HG03064 (cell line): ENCODE results near the gene GRIN2A.

Experiments used
- ATAC-seq: cut with Tn5 transposase; IDR thresholded peaks from one replicate; pipeline ENCODE4 v1.9.1; 2021; ENCODE audit warnings: low read depth; ENCODE audit not compliant: unreplicated experiment

Gene GRIN2A

GRCh38 chr16:9837481-9837880 lies 344.7 kb downstream of the GRIN2A start:
- no peak for ATAC-seq

GRCh38 chr16:9836118-9836736 lies 346.0 kb downstream of the GRIN2A start:
- no peak for ATAC-seq

- ATAC-seq = no peak
Observed at GRCh38 chr16:9827062-9827752, 355.0 kb downstream of the GRIN2A start.

DNA sequence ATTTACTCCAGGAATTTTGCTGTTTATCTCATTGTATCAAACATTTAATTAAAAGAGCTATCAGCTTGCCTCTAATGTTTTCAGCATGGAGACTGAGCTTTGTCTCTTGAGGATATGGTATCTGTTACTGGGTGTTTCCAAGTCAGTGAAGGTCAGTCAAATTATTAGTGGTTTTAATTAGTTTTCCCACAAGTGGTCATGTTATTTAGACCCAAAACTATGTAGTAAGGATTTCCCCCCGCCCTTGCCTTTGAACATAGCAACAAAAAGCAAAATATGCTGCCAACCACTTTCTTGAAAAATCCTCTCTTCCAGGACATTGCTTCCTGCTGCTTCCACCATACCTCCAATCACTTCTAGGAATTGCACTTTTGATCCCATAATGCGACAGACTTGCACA lies 355.6 kb downstream of the GRIN2A start:
- ATAC-seq = no peak

DNA sequence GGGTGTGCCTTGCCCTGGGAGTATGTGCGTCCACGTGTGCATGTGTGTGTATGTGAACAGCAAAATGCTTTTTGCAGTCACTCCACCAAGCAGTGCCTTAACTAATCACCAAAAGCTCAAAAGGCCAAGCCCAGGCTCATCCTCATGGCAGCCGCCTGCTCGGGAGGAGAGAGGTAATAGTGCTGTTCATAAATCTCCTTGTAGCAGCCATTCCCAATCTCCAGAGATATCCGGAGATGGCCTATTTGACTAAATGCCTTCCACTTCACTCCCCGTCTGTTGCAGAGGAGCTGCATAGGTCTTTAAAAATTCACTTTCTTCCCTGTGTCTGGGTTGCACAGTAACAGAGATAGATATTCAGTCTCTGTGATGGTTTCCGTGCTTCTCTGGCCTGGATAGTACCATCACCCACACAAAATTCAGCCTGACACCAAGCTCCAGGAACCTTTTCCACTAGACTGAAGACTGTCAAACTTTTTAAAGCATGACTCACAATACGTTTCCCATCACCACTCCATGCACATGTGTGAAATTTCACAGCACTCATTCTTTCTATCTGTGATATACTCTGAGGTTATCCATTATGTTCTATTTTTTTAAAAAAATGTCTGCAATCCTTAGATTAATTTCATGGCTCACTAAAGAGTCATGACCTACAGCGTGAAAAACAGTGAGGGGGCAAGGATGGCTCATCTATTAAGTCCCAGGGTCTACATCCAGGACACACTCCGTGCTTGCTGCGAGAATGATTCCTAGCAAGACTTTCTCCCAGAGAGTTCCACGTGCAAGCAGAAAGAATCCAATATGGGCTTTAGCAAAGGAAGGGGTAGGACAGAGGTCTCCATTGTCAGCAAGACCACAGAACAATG lies 357.8 kb downstream of the GRIN2A start:
- ATAC-seq = no peak

DNA sequence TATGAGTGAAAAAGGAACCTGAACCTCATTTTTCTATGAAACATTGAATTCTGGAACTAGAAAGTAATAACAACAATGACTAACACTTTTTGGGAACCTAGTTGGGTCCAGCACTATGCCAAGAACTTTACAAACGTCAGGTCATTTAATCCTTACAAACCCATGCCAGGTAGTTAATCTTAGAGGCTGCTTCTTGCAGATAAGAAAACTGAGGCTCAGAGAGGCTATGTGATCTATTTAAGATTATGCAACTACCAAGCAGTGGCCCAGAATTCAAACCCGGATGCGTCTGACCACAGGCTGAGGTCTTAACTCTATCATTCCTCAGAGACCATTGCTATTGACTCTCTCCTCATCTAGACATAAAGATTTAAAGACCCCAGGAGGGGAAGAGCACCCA lies 358.7 kb downstream of the GRIN2A start:
- ATAC-seq = no peak

- ATAC-seq = no peak
Observed at GRCh38 chr16:9821970-9822369, 360.3 kb downstream of the GRIN2A start.

DNA sequence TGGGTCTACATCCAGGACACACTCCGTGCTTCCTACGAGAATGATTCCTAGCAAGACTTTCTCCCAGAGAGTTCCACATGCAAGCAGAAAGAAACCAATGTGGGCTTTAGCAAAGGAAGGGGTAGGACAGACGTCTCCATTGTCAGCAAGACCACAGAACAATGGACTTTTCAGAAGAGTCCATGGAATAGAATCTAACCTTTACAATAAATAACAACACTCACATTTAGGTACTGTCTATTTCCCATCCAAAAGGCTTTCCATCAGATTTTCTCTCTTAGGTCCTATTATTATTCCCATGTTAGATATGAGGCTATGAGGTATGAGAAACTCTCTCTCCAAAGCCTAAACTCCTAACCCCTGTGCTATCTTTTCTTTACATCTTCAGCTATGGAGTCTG lies 360.9 kb downstream of the GRIN2A start:
- no peak for ATAC-seq

DNA sequence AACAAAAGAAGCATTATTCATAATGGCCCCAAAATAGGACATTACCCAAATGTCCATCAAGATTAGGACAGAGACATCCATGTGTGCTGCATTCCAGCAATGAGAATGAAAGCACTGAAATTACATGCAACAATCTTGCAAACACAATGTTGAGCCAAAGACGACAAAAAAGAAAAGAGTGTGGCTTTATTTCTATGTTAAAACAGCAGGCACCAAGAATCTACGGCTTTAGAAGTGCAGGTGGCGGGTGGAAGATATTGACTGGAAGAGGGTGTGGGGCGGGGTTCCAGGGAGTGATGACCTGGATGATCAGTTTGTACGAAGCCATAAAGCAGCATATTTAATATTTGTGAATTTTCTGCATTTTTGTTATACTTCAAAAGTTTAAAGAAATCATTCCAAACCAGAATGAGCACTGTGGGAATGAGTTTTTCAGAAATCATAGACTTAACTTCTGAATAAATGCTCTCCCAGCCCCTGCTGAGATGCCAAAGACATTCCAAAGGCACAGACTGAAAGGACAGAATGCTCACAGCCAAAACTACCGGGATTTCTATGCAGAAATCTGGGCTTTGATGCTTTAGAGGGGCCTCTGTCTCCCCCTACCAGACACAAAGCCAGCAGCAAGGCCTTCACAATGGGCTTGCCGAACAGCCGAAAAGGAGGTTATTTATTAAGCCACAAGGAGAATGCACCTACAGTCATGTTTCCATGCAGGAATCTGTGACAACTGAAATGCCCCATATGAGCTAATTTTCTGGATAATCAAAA lies 361.6 kb downstream of the GRIN2A start:
- ATAC-seq = no peak

GRCh38 chr16:9818702-9819101 lies 363.5 kb downstream of the GRIN2A start:
- no peak for ATAC-seq

DNA sequence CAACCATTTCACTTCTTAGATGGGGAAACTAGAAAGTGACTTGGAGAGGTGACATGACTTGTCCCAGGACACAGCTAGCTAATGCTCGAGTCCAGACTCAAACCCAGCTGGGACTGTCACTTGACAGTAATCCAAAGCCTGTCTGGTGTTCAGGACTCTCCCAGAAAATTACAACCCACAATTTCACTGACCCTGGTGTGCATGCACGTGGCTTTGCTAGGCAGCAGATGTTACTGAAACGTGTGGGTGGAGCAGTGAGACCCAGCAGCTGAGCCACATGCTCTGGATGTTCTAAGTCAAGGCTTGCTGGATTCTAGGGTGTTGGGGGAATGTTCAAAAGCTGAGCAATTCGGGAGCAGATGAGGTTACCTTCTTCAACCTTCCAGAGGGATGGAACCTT lies 364.6 kb downstream of the GRIN2A start:
- no peak for ATAC-seq

DNA sequence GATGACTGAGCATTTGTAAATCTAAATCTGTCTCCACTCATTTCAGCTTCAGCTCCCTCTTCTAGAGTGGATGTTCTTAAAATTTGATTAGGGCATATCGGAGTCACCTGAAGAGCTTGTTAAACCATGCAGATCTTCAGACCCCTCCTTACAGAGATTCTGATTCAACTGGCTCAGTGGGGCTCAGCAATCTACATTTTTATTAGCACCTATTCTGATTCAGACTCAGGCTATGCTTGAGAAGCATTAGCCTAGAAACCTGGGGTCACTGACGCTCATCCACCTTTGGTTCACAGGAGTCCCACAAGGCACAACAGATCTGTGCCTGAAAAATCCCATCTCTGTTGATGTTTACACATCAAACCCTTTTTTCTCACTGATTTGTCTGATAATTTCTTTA lies 365.6 kb downstream of the GRIN2A start:
- no peak for ATAC-seq

- ATAC-seq = no peak
Observed at GRCh38 chr16:9813665-9814064, 368.6 kb downstream of the GRIN2A start.

DNA sequence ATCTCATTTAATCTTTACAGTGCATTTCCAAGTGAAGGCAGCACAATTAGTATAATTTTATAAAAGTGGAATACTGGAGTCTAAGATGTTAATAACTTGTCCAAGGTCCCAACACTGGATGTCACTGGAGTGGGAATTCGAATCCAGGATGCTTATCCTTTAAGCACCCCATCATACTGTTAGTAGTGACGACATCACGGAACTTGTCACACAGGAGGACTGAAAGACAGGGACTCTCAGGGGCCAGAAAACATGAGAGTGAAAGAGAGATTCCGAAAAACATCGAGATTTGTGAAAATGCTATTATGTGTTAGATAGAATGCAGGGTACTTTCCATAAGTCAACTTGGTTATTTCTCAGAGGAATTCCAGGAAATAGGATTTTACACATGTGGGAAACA lies 374.0 kb downstream of the GRIN2A start:
- ATAC-seq = no peak

GRCh38 chr16:9807302-9807701 lies 374.9 kb downstream of the GRIN2A start:
- no peak for ATAC-seq

- no peak for ATAC-seq
Observed at GRCh38 chr16:9805109-9805508, 377.1 kb downstream of the GRIN2A start.

- ATAC-seq = no peak
Observed at GRCh38 chr16:9802160-9802559, 380.1 kb downstream of the GRIN2A start.

DNA sequence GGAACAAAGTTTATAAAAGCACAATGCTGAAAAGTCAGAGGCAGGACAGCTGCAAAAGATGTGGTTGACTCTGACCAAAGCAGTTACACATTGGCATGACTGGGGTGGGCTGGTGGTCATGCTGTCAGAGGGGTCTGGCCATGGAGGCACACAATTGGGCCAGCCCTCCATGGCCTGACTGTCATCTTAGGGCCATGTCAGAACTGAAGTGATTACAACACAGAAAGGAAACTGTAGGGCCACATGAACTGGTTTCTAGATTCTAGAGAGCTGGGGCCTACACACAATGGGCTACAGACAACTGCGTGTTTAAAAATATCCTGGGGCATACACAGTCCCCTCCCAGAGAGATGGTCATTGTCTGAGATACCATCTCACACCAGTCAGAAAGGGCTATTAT lies 380.6 kb downstream of the GRIN2A start:
- ATAC-seq = no peak

DNA sequence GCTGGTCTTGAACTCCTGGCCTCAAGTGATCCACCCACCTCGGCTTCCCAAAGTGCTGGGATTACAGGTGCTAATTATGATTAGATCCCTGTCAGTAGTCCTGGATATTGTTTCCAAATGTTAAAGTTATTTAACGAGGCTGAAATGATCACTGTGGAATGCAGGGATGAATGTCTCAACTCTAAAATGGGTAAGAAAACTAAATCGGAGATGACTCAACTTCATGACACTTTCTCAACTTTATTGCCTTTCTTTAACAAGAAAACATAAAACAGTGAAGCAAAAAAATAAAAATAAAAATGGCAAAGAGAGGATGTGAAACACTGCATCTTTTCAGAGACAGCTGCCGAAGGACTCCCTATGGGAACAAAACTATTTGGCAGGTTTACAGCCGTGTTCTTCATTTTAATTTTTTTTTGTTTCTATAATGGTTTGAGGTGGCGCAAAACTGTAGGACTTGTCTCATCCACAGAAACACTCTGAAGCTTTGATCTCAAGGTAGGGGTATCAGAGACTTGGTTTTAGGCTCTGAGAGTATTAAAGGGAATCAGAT lies 382.0 kb downstream of the GRIN2A start:
- ATAC-seq = no peak

DNA sequence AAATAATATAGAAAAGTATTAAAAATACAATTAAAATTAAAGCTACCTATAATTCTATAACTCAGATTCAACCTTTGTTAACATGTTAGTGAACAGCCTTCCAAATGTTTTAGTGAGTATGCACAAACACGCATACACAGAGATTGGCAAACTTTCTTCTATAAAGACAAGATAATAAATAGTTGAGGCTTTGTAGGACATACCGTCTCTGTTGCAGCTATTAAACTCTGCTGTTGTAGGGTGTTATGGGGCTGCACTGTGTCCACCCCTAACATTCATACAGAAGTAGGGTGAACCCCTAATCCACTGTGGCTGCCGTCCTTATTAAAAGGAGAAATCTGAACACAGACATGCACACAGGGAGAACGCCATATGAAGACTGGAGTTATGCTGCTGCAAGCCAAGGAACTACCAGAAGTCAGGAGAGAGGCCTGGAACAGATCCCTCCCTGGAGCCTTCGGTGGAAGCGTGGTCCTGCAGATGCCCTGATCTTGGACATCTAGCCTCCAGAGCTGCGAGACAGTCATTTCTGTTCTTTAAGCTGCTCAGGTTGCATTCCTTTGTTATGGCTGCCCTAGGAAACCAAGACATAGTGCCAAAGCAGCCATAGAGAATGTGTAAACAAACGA lies 383.2 kb downstream of the GRIN2A start:
- no peak for ATAC-seq
